Hindlimb muscle (tissue), 1 donor: ENCODE results near the gene SMIM45.

ENCODE experiments used
- DNase-seq: peaks from one replicate; pipeline ENCODE4 v3.0.0-alpha.2; 2013

SMIM45 gene

GRCh38 chr22:41951898-41952474 is at the start of gene SMIM45:
SMIM45 (plus strand) TSS chr22:41952150.
- no peak for DNase-seq

- DNase-seq, result no peak
Observed at GRCh38 chr22:41902932-41903421, 49.0 kb upstream of the SMIM45 start.

DNA sequence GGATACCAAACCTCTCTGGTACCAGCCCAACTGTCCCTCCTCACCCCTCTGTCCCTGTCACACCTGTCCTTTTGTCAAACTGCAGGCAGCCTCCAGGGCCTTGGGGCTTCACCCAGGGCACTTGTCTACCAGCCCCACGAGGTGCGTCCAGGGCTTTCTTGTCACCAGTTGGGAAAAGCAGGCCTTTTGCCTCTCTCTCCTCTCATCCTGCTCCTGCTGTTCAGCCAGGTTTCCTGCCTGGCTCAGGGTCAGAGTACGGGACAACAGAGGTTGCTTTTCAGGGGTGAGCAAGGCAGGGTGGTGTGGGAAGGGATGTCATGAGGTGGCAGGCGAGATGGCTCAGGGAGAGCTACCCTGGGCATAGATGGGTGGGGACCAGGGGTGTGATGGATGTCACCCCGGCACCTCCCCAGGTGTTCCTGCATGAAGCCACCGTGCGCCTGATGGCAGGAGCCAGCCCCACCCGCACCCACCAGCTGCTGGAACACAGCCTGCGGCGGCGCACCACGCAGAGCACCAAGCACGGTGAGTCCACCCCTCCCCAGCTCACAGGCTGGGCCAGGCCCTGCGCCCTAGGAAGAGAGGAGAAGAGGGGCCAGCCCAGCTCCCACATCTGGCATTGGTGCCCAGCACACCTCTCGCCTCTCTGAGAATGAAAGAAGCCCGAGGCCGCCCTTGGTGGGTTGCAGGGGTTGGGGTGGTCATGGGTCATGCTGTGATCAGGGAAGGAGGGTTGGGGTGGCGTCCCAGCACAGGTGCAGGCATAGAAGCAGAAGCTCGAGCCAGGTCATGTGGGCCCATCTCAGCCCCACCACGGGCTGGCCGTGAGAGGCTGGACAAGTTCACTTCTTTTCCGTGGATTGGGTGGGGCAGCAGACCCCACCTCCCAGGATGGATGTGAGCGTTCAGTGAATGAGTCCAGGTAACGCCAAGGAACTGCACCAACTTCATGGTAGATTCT is 47.2 kb upstream of the SMIM45 start:
- DNase-seq, result no peak

DNA sequence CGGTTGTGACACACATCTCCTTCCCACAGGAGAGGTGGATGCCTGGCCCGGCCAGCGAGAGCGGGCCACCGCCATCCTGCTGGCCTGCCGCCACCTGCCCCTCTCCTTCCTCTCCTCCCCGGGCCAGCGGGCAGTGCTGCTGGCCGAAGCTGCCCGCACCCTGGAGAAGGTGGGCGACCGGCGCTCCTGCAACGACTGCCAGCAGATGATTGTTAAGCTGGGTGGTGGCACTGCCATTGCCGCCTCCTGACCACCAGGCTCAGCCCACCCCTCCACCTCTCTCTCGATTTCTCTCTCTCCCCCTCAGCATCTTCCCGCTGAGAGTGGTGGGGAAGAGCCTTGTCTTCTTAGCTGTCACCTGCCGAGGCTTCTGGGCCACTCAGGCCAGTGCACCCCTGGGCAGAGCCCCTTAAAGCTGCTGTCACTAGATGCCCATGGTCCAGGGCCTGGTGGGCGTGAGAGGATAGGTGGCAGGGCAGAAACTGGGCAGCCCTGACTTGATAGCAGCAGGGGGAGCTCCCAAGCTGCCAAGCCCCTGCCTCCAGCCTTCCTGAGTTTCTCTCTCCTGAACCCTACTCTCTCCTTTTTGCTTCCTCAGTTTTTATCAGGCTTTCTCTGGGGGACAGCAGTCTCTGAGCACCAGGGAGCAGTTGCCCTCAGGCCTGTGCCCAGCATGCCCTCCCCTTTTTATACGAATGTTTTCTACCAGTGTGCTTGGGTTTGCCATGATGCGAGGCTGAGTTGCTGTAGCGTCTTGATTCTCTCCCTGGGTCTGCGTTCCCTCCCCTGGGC is 46.3 kb upstream of the SMIM45 start:
- DNase-seq, result no peak

DNA sequence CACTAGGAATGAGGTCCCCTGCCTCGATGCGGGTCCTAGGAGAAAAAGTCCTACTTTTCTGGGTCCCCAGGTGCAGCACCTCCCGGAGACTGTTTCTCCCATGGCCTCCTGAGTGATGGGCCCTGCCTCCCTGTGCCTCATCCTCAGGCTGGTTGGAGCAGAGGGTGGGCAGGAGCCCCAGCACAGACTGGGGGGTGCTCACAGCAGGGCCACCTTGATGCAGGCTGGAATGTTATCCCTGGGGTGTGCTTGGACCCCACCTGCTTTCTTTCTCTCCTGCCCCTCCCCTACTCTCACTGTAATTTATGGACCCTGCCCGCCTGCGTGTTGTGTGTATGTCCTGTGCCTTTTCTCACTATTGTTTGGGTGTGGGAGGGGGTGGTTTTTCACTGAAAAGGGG is 45.1 kb upstream of the SMIM45 start:
- DNase-seq, result no peak

- DNase-seq, result no peak
Observed at GRCh38 chr22:41907436-41908401, 44.2 kb upstream of the SMIM45 start.

DNA sequence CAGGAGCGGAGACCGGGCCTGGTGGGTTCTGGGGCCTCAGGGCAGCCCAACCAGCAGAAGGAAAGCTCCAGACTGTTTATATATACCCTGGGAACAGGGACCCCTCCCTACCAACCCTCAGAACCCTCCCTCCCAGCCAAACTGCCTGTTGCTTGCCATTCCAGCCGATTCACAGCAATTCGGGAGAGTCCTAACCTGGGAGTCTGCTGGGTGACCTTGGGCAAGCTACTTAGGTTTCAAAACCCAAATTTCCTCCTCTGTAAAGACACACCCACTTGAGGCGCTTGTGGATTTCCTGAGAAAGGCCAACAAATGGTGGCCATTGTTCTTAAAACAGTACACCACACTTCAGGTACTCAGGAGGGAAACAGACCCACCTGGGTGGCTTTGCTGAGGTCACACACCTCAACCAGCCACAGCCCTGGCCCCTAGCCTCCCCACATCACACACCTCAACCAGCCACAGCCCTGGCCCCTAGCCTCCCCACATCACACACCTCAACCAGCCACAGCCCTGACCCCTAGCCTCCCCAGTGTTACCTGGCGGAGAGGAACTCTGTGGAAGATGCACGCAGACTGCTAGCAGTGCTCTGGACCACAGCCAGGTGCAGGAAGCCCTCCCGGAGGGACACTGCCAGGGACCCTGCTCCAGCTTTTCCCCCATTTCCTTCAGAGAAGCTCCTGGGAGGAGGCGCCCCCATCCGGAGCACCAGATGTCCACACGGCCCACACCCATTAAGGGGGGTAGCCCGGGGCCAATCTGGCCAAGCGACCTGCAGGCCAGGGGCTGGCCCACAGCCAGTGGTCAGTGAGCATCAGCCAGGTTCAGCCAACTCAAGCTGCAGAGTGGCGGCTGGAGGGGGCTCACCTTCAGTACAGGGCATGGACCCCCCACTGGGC is 43.3 kb upstream of the SMIM45 start:
- no peak for DNase-seq

DNA sequence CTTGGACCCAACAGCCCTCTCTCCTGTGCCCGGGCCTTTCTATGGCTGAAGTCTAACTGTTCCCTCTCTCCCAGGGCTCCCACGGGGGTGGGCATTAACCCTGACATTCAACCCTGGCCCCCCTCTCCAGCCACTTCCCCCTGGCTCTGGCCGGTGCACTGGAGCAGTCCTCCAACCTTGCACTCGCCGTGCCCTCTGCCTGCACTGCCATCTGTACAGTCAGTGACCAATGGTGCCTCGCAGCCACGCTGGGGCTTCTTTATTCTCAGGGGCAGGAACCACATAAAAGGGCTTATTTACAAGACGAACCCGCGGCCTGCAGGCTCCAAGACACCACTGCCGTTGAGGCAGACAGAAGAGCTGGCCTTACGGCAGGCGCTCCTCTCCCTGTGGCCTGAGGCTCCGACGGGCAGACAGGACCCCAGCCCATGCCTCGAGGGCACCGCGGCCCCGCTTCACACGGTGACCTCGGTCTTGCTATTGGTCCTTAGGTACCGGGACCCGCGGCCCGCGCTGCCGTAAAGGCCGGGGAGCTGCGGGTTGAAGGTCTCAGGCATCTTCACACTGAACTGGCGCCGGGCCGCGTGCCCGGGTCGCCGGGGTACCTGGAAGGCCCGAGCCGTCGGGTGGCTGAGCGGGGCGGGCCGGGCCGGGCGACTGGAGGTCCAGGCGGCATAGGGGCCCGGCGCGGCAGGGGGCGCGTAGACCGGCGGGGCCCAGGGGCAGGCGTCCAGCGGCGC is 42.5 kb upstream of the SMIM45 start:
- no peak for DNase-seq

DNA sequence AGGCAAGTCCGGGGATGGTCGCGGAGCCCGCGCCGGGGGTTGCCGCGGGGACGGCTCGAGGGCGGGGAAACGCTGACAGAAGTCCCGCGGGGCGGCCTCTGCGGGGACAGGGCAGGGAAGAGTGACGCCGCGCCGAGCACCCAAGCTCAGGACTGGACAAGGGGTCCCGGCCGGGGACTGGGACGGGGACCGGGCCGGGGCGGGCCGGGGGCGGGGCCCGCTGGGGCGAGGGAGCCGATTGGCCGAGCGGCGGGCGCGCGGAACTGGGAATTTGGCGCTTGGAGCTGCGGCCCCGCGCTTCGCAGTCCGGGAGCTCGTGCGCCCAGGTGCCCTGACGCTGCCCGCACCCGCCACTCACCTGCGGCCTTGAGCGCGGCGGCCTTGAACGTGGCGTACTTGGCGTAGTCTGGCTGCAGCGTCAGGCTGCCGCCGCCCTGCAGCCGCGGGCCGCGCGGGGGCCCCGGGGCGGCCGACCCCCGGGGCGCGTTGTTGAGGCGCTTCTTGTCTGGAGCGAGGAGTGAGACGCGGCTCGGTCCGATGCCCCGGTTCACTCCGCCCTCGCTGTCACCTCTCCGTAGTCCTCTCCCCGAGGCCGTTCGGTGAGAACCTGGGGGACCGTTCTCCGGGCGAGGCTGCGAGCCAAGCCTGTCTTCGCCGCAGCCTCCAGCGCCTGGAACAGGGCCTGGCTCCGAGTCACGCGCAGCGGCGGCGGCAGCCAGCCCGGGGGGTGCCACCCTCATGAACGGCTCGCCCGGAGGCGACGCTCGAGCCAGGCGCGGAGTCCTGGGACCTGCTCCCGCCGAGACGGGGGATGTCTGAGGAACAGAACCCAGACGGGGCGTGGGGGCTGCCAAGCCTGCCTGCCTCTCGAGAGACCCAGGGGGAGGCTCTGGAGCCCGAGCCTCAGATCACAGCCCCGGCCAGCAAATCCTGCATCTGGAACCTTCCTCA is 41.6 kb upstream of the SMIM45 start:
- no peak for DNase-seq

- DNase-seq, result no peak
Observed at GRCh38 chr22:41911001-41911611, 40.8 kb upstream of the SMIM45 start.

GRCh38 chr22:41912338-41913039 is 39.5 kb upstream of the SMIM45 start:
- DNase-seq, result no peak

GRCh38 chr22:41913040-41913719 is 38.8 kb upstream of the SMIM45 start:
- DNase-seq, result no peak

GRCh38 chr22:41913842-41914534 is 38.0 kb upstream of the SMIM45 start:
- DNase-seq, result no peak

GRCh38 chr22:41914611-41915034 is 37.3 kb upstream of the SMIM45 start:
- DNase-seq, result no peak

DNA sequence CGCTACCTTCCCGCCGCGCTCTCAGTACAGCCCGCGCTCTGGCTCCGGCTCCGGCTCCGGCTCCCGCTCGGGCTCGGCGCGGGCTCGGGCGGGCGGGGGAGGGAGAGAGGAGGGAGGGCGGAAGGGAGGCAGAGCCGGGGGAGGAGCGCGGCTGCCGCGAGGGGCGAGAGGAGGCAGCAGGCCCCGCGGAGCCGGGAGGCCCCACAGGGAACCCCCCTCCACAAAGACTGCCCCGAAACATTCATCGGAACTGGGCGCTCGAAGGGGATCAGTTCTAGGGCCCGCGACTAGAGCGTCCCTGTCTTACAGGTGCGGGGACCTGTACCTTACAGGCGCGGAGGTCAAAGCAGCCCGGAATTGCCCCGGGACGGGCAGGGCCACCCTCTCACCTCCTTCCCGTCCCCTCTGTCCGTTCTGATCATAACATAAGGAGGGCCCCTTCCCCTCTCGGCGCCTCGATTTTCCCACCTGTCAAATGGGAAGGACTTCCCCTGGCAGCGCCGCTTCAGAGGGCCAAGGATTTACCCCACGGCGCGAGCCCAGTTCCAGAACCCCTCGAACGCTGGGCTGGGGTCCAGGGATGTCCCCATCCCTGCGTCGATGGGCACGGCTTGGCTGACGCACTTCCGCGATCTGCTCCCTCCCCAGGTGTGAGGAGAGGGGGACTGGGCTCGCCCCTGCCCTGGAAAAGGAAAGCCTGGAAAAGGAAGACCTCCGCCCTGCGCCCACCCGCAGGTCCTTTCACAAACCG is 36.7 kb upstream of the SMIM45 start, which contains the start of gene SHISA8:
Gene SHISA8, minus strand, starts transcription at position 40 of the 751 bp plus-strand sequence. CDS start 407 bp downstream, outside the sequence.
- DNase-seq, result peak; percentile 59
